GM12872 (cell line): Measurements from ENCODE around the gene SPECC1L.

Experiments used
- CTCF ChIP-seq: IDR thresholded peaks from 3 replicates; pipeline ENCODE4 v1.5.1; 2011; ENCODE audit warnings: low read depth, mild to moderate bottlenecking, low read length, moderate library complexity; ENCODE audit not compliant: insufficient read depth

The SPECC1L gene

GRCh38 chr22:24379536-24379935 lies 108.9 kb downstream of the SPECC1L start:
- TF ChIP-seq CTCF, result no peak

GRCh38 chr22:24380220-24380904 lies 109.7 kb downstream of the SPECC1L start:
- no peak for TF ChIP-seq CTCF

- no peak for TF ChIP-seq CTCF
Observed at GRCh38 chr22:24380905-24381230, 110.2 kb downstream of the SPECC1L start.

- no peak for TF ChIP-seq CTCF
Observed at GRCh38 chr22:24383061-24383460, 112.4 kb downstream of the SPECC1L start.

GRCh38 chr22:24384131-24384530 lies 113.5 kb downstream of the SPECC1L start:
- no peak for TF ChIP-seq CTCF

- no peak for TF ChIP-seq CTCF
Observed at GRCh38 chr22:24386937-24387471, 116.4 kb downstream of the SPECC1L start.

GRCh38 chr22:24389680-24390079 lies 119.0 kb downstream of the SPECC1L start:
- no peak for TF ChIP-seq CTCF
